SK-N-SH (cell line): Measurements from ENCODE around the gene GATAD2B. TPM values are rescaled to one million over a fixed set of nuclear protein-coding genes. Genes with fewer than 3 reads are reported as not detected.

Source experiments
- CTCF ChIA-PET: fragments of 300-600, 350-600 bp; formaldehyde crosslinking; extraction: SDS; loops from one replicate; lab custom pipeline; 2021; lab: Yijun Ruan, JAX
- POLR2A ChIA-PET: fragments of 350-600 bp; sonication (Branson Sonifier 250); formaldehyde crosslinking; extraction: SDS; loops from one replicate; lab custom pipeline; 2020; ENCODE audit warnings: antibody characterized with exemption, inconsistent platforms; lab: Yijun Ruan, JAX
- DNase-seq: peaks from one replicate; pipeline ENCODE4 v3.0.0; 2012
- H2AFZ ChIP-seq: fragments of 200-600 bp; sonication (generic); 2 replicates; pipeline ENCODE4 v1.8.1; 2016; ENCODE audit warnings: antibody characterized with exemption, mild to moderate bottlenecking, low read depth
- H3F3A ChIP-seq: fragments of 200-600 bp; sonication (generic); replicated peaks from 2 replicates; pipeline ENCODE3; 2016; ENCODE audit warnings: antibody characterized with exemption, mild to moderate bottlenecking; ENCODE audit not compliant: insufficient read depth
- H3K27ac ChIP-seq, 2 experiments: fragments of 200-500 bp in 1 of 2; fragments of 200-600 bp in 1 of 2; sonication (Bioruptor generic) in 1 of 2; sonication (generic), shearing (Covaris generic) in 1 of 2; 2 replicates each; pipeline versions ENCODE4 v1.5.1 to v1.6.1; 2014 to 2016; ENCODE audit warnings: low read depth in 2 of 2, inconsistent platforms in 1 of 2, low read length in 1 of 2, mild to moderate bottlenecking in 1 of 2, mixed read lengths in 1 of 2
- H3K27me3 ChIP-seq: fragments of 200-600 bp; sonication (generic), shearing (Covaris generic); 2 replicates; pipeline ENCODE4 v1.6.1; 2016; ENCODE audit warnings: mixed run types; ENCODE audit not compliant: insufficient read depth
- H3K36me3 ChIP-seq, 2 experiments: fragments of 200-500 bp in 1 of 2; fragments of 200-600 bp in 1 of 2; sonication (Bioruptor generic) in 1 of 2; sonication (generic) in 1 of 2; replicated peaks in 1 of 2; 2 replicates each; pipeline versions ENCODE3 to v1.5.1; 2014 to 2016; ENCODE audit warnings: low read length in 1 of 2, mild to moderate bottlenecking in 1 of 2; ENCODE audit not compliant: insufficient read depth in 2 of 2, control insufficient read depth in 1 of 2
- H3K4me1 ChIP-seq, 2 experiments: fragments of 200-500 bp in 1 of 2; fragments of 200-600 bp in 1 of 2; sonication (Bioruptor generic) in 1 of 2; sonication (generic), shearing (Covaris generic) in 1 of 2; 2 replicates each; pipeline versions ENCODE4 v1.5.1 to v1.6.1; 2014 to 2016; ENCODE audit warnings: low read depth in 1 of 2, low read length in 1 of 2, mixed run types in 1 of 2; ENCODE audit not compliant: insufficient read depth in 2 of 2, control insufficient read depth in 1 of 2
- H3K4me2 ChIP-seq: fragments of 200-600 bp; sonication (generic), shearing (Covaris generic); 2 replicates; pipeline ENCODE4 v1.6.1; 2017; ENCODE audit warnings: mixed run types
- H3K4me3 ChIP-seq, 2 experiments: fragments of 200-500 bp in 1 of 2; fragments of 200-600 bp in 1 of 2; sonication (Bioruptor generic) in 1 of 2; sonication (generic), shearing (Covaris generic) in 1 of 2; 2 replicates each; pipeline versions ENCODE4 v1.5.1 to v1.8.1; 2014 to 2016; ENCODE audit warnings: low read depth in 2 of 2, inconsistent platforms in 1 of 2, low read length in 1 of 2, mild to moderate bottlenecking in 1 of 2, mixed read lengths in 1 of 2, moderate library complexity in 1 of 2
- H3K79me2 ChIP-seq: fragments of 200-600 bp; sonication (generic); 2 replicates; pipeline ENCODE4 v1.8.1; 2017; ENCODE audit warnings: mild to moderate bottlenecking; ENCODE audit not compliant: insufficient read depth
- H3K9ac ChIP-seq: fragments of 200-600 bp; sonication (generic); 2 replicates; pipeline ENCODE4 v1.6.1; 2017; ENCODE audit warnings: mixed run types
- H3K9me2 ChIP-seq: fragments of 200-600 bp; sonication (generic); 2 replicates; pipeline ENCODE4 v1.6.1; 2017; ENCODE audit warnings: mixed run types
- H3K9me3 ChIP-seq: fragments of 200-600 bp; sonication (generic); 2 replicates; pipeline ENCODE4 v1.6.1; 2017; ENCODE audit warnings: mixed run types, mild to moderate bottlenecking, moderate library complexity
- H4K20me1 ChIP-seq: fragments of 200-600 bp; sonication (generic); 2 replicates; pipeline ENCODE4 v1.6.1; 2017; ENCODE audit warnings: mild to moderate bottlenecking, mixed run types; ENCODE audit not compliant: insufficient read depth
- ELF1 ChIP-seq: IDR thresholded peaks from 2 replicates; pipeline ENCODE4 v1.4.0; 2012
- EP300 ChIP-seq, 2 experiments: IDR thresholded peaks; 2 replicates each; pipeline versions ENCODE4 v1.4.0 to v1.6.1; 2012; ENCODE audit warnings: borderline replicate concordance in 1 of 2, low read depth in 1 of 2, low read length in 1 of 2
- FOXJ3 ChIP-seq: sonication (generic); formaldehyde crosslinking; IDR thresholded peaks from 2 replicates; pipeline ENCODE4 v1.5.1; 2020; ENCODE audit warnings: mild to moderate bottlenecking, missing genetic modification reagents
- FOXM1 ChIP-seq: IDR thresholded peaks from 2 replicates; pipeline ENCODE4 v1.4.0; 2012; ENCODE audit warnings: low read depth, mild to moderate bottlenecking
- GABPA ChIP-seq: IDR thresholded peaks from 2 replicates; pipeline ENCODE4 v1.4.0; 2012; ENCODE audit warnings: low read depth, mild to moderate bottlenecking
- GATA2 ChIP-seq: sonication (generic); formaldehyde crosslinking; IDR thresholded peaks from 2 replicates; pipeline ENCODE4 v1.5.0; 2020; ENCODE audit warnings: mild to moderate bottlenecking, missing genetic modification reagents
- JUND ChIP-seq: IDR thresholded peaks from 2 replicates; pipeline ENCODE4 v1.4.0; 2012
- MEF2A ChIP-seq: IDR thresholded peaks from 2 replicates; pipeline ENCODE4 v1.4.0; 2012; ENCODE audit warnings: low read depth, borderline replicate concordance
- MXI1 ChIP-seq: IDR thresholded peaks from 2 replicates; pipeline ENCODE4 v1.6.1; 2012; ENCODE audit warnings: mild to moderate bottlenecking, low read depth, low read length, improper control_type of control experiment
- NFIC ChIP-seq: IDR thresholded peaks from 2 replicates; pipeline ENCODE4 v1.4.0; 2012; ENCODE audit warnings: borderline replicate concordance
- NRF1 ChIP-seq: IDR thresholded peaks from 2 replicates; pipeline ENCODE4 v1.6.1; 2012; ENCODE audit warnings: low read depth, mild to moderate bottlenecking, low read length
- POLR2AphosphoS5 ChIP-seq: IDR thresholded peaks from 2 replicates; pipeline ENCODE4 v1.6.1; 2012; ENCODE audit warnings: low read depth, low read length
- SIN3A ChIP-seq: IDR thresholded peaks from 2 replicates; pipeline ENCODE4 v1.6.1; 2012; ENCODE audit warnings: low read depth, mild to moderate bottlenecking, low read length, moderate library complexity, borderline replicate concordance
- TAF1 ChIP-seq: IDR thresholded peaks from 2 replicates; pipeline ENCODE4 v1.6.1; 2012; ENCODE audit warnings: low read depth, mild to moderate bottlenecking, low read length, moderate library complexity, borderline replicate concordance
- ZBTB33 ChIP-seq: IDR thresholded peaks from 2 replicates; pipeline ENCODE4 v1.4.0; 2012; ENCODE audit warnings: low read depth, borderline replicate concordance
- WGBS: methylation state at CpG from one replicate; pipeline ENCODE4 v1.1.6; 2017; ENCODE audit warnings: low lambda C conversion rate; 5-methylcytosine and 5-hydroxymethylcytosine counted together
- polyA plus RNA-seq, 3 experiments: library from polyadenylated mRNA; depleted of rRNA; stranded (reverse); fragments of >200 nt; gene quantifications; 2 replicates each; pipeline ENCODE4 v1.2.3, GENCODE V29; 2012
- TF ChIP-seq, protein P1 (sequence below): IDR thresholded peaks from 2 replicates; pipeline ENCODE4 v1.4.0; 2012; ENCODE audit warnings: low read depth
- TF ChIP-seq, protein P2 (sequence below): IDR thresholded peaks from 2 replicates; pipeline ENCODE4 v1.4.0; 2012; ENCODE audit warnings: low read depth, borderline replicate concordance

Gene GATAD2B
- polyA plus RNA-seq, 1 of the 3 experiments (the other 2 are of a cell fraction): 2.8 TPM

DNA sequence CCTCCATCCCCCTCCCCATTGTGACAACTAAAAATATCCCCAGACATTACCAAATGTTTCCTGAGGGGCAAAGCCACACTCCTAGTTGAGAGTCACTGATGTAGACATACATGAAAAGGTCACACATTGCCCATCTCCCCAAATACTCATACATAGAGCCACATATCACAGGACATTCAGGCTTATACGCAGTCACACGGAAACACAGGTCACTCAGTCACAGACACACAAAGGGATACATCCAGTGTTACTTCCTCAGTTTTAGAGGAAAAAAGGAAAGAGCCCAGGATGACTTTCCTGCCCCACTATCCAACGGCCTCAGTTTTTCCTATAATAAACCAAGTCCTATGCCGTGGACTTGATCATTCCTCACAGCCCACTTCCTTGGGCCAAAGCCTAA is 38.6 kb upstream of the GATAD2B start:
- Histone ChIP-seq H3K27me3 (no peaks in the 10 kb centered on the region), H2AFZ (no peak overlapping the region), H3K4me2 (peak overlapping the region; percentile 93), H3K4me3 (peak overlapping the region; percentile 77 to 91; a peak in 3 of 4 replicates), H3K9me2 (no peaks in the 10 kb centered on the region), H3F3A (peaks cover 20% of the 10 kb centered on the region), H3K27ac (no peak overlapping the region; a peak in 1 of 4 replicates), H3K4me1 (peaks cover 5 to 47% of the 10 kb centered on the region in 2 experiments; a peak in 3 of 4 replicates), H3K9ac (no peak overlapping the region), H3K36me3 (peaks cover 12 to 15% of the 10 kb centered on the region in 2 experiments), H3K79me2 (peaks cover 68% of the 10 kb centered on the region), H4K20me1 (peaks cover 15% of the 10 kb centered on the region), H3K9me3 (no peaks in the 10 kb centered on the region)
- CTCF ChIA-PET: interaction anchor here (8.6 kb wide), 1 partner anchor 25 kb away, joined by 50 read pairs; the partner anchor contains the start of gene RAB13
- DNase-seq: no peak
- POLR2A ChIA-PET: interaction anchor here (1.8 to 3.4 kb wide), 2 partner anchors 29 to 39 kb away, joined by 3 to 20 read pairs; partner anchors contain the start of genes GATAD2B and RPS27
- TF ChIP-seq EP300 (IDR thresholded peaks at IDR 0.05; ENCODE audit: borderline replicate concordance in 1 of 2, low read depth in 1 of 2, low read length in 1 of 2) (no peak), MXI1 (no peak), FOXM1 (no peak), JUND (no peak), MEF2A (no peak), ZBTB33 (no peak), POLR2AphosphoS5 (no peak), SIN3A (no peak), GATA2 (CRISPR knock-in tag) (no peak), NFIC (no peak), GABPA (no peak), ELF1 (no peak), NRF1 (no peak), FOXJ3 (CRISPR knock-in tag) (no peak), TAF1 (no peak)
- TF ChIP-seq, protein P1, sequence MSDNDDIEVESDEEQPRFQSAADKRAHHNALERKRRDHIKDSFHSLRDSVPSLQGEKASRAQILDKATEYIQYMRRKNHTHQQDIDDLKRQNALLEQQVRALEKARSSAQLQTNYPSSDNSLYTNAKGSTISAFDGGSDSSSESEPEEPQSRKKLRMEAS: no peak
- TF ChIP-seq, protein P2, sequence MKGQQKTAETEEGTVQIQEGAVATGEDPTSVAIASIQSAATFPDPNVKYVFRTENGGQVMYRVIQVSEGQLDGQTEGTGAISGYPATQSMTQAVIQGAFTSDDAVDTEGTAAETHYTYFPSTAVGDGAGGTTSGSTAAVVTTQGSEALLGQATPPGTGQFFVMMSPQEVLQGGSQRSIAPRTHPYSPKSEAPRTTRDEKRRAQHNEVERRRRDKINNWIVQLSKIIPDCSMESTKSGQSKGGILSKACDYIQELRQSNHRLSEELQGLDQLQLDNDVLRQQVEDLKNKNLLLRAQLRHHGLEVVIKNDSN: no peak
- WGBS: 87% methylated on average over 4 of the region's 4 CpGs
